ENCODE measurements around the gene FKRP. TPM values are rescaled to one million over a fixed set of nuclear protein-coding genes. Genes with fewer than 3 reads are reported as not detected.
A peak's percentile ranks its signal among the peaks of the same experiment; 100 is the strongest.

FKRP gene
- total and polyA plus RNA-seq, 2 of the 13 experiments (the other 11 are each of a cell fraction or from before 2014, with no cell fraction given), result 7.3 to 9.8 TPM

- in situ Hi-C loops (cut with HindIII; ENCODE audit: extremely low pct_ligation_motif_present, low pct_unique_long_range_greater_than_20kb), result no loop called here
- H3K9me3 ChIP-seq (ENCODE audit: low read length), result no peaks in the 10 kb centered on the region
- H3K4me1 ChIP-seq (ENCODE audit: insufficient read depth, low read length), result peaks cover 15% of the 10 kb centered on the region
- 0 out of 5 replicates have a peak, but pooled peaks cover 0 to 2% of the 10 kb centered on the region in 2 experiments for H3K36me3 ChIP-seq (replicated peaks in 1 of 2; ENCODE audit: control insufficient read depth in 1 of 2, insufficient read depth in 2 of 2, low read length in 2 of 2)
- intact Hi-C loops (cut with micrococcal nuclease; ENCODE audit: unreplicated experiment), result no loop called here
- 0% methylated on average over 13 of the region's 39 CpGs for WGBS (ENCODE audit: low lambda C conversion rate)
- BruUV-seq (replicated peaks), result no TSS peak
- no peak for FAIRE-seq
- no peak overlapping the region for H2AFZ ChIP-seq (ENCODE audit: low read length)
- H3K4me3 ChIP-seq (replicated peaks in 1 of 3; ENCODE audit: insufficient read depth in 1 of 3, low read depth in 2 of 3, low read length in 3 of 3), result peak overlapping the region; percentile 79 to 83 (median 82)
- no peaks in the 10 kb centered on the region; a peak in 1 of 5 replicates for H3K27me3 ChIP-seq (ENCODE audit: control insufficient read depth in 1 of 2, insufficient read depth in 2 of 2, low read length in 2 of 2)
- peak; percentile 75 for DNase-seq (ENCODE audit: low spot score)
- no peaks in the 10 kb centered on the region for H4K20me1 ChIP-seq (ENCODE audit: insufficient read depth, low read length)
- H3K4me2 ChIP-seq (ENCODE audit: low read depth, low read length), result peak overlapping the region; percentile 96
- peak overlapping the region; percentile 75 for H3K9ac ChIP-seq (ENCODE audit: insufficient read depth, low read depth, low read length)
- H3K27ac ChIP-seq (ENCODE audit: extremely low read length, insufficient read depth, low read length), result peak overlapping the region; percentile 69
- peak; percentile 71 for ATAC-seq
- H3K79me2 ChIP-seq (ENCODE audit: insufficient read depth, low read length), result peaks cover 20% of the 10 kb centered on the region
- ChIA-PET POLR2A (interaction anchor here (0.8 to 2.1 kb wide), 6 partner anchors 9 to 114 kb away, joined by 4 to 9 read pairs (median 5); partner anchors contain the start of genes CALM3, DACT3 and SLC1A5), CTCF (ENCODE audit: low intra/inter-chr PET ratio, low total read pairs) (no interaction called here)
- TF ChIP-seq NONO (IDR thresholded peaks at IDR 0.05) (no peak), NONO (CRISPR knock-in tag; conservative IDR thresholded peaks at IDR 0.05) (peak; percentile 19; the same call in 1 of the 2 replicates), POLR2G (IDR thresholded peaks at IDR 0.05; ENCODE audit: low read depth, low read length) (peak; percentile 67), ZNF562 (CRISPR knock-in tag; IDR thresholded peaks at IDR 0.05; ENCODE audit: borderline replicate concordance) (no peak), ZNF552 (CRISPR knock-in tag; IDR thresholded peaks at IDR 0.05; ENCODE audit: borderline replicate concordance) (no peak), ZNF850 (CRISPR knock-in tag; conservative IDR thresholded peaks at IDR 0.05) (no peak), KLF6 (CRISPR knock-in tag; IDR thresholded peaks at IDR 0.05) (0 out of 2 replicates have a peak, but pooled peaks have one; percentile 44), ZNF263 (CRISPR knock-in tag; IDR thresholded peaks at IDR 0.05) (no peak), MYC (CRISPR knock-in tag; IDR thresholded peaks at IDR 0.05; ENCODE audit: borderline replicate concordance) (0 out of 2 replicates have a peak, but pooled peaks have one; percentile 24), HES4 (CRISPR knock-in tag; IDR thresholded peaks at IDR 0.05; ENCODE audit: borderline replicate concordance) (no peak), IRX3 (CRISPR knock-in tag; IDR thresholded peaks at IDR 0.05; ENCODE audit: borderline replicate concordance, low read depth) (0 out of 2 replicates have a peak, but pooled peaks have one; percentile 30), TARDBP (CRISPR knock-in tag; IDR thresholded peaks at IDR 0.05) (peak; percentile 30; the same call in 1 of the 2 replicates), TRAFD1 (CRISPR knock-in tag; IDR thresholded peaks at IDR 0.05; ENCODE audit: borderline replicate concordance) (no peak), DPF2 (CRISPR knock-in tag; IDR thresholded peaks at IDR 0.05; ENCODE audit: borderline replicate concordance, low read depth) (no peak), DNMT3B (CRISPR knock-in tag; conservative IDR thresholded peaks at IDR 0.05) (no peak), ZNF576 (CRISPR knock-in tag; IDR thresholded peaks at IDR 0.05) (no peak), CTCF (CRISPR knock-in tag; IDR thresholded peaks at IDR 0.05) (0 out of 2 replicates have a peak, but pooled peaks have one; percentile 4), NR0B2 (CRISPR knock-in tag; IDR thresholded peaks at IDR 0.05) (no peak), ATRX (CRISPR knock-in tag; IDR thresholded peaks at IDR 0.05; ENCODE audit: borderline replicate concordance) (no peak), GTF3A (CRISPR knock-in tag; conservative IDR thresholded peaks at IDR 0.05) (no peak), ZNF629 (CRISPR knock-in tag; conservative IDR thresholded peaks at IDR 0.05) (no peak)
These were observed 31.9 kb upstream of the FKRP start for GRCh38 chr19:46713781-46714443.
